Neutrophil (primary cell): ENCODE results near the gene ARIH1.
A peak's percentile ranks its signal among the peaks of the same experiment; 100 is the strongest.
"Not testable (repeated sequence)": the region's sequence is repeated elsewhere in the genome, so short reads cannot be mapped to it uniquely, and the experiment has no call there.

Experiments used
- H3K27ac ChIP-seq: fragments of 200-600 bp; sonication (generic); 2 replicates; pipeline ENCODE4 v1.5.1; 2016; ENCODE audit warnings: mild to moderate bottlenecking, moderate library complexity
- H3K27me3 ChIP-seq: fragments of 200-600 bp; sonication (generic); 2 replicates; pipeline ENCODE4 v1.6.0; 2016; ENCODE audit warnings: mild to moderate bottlenecking
- H3K36me3 ChIP-seq: fragments of 200-600 bp; sonication (generic); 2 replicates; pipeline ENCODE4 v1.5.1; 2017
- H3K4me1 ChIP-seq, 2 experiments: fragments of 200-600 bp in 1 of 2; sonication (generic) in 1 of 2; 1 replicate in 1 of 2; 2 replicates in 1 of 2; pipeline versions ENCODE4 v1.5.1 to v1.6.1; 2013 to 2016; ENCODE audit warnings: low read depth in 1 of 2, low read length in 1 of 2, mild to moderate bottlenecking in 1 of 2, moderate library complexity in 1 of 2; ENCODE audit not compliant: control insufficient read depth in 1 of 2, insufficient read depth in 1 of 2
- H3K4me3 ChIP-seq, 2 experiments: fragments of 200-600 bp in 1 of 2; sonication (generic) in 1 of 2; 1 replicate in 1 of 2; 2 replicates in 1 of 2; pipeline ENCODE4 v1.5.1; 2013 to 2016; ENCODE audit warnings: low read depth in 1 of 2, low read length in 1 of 2, mild to moderate bottlenecking in 1 of 2, moderate library complexity in 1 of 2
- H3K9me3 ChIP-seq: fragments of 200-600 bp; sonication (generic); 2 replicates; pipeline ENCODE4 v1.5.1; 2016
- CTCF ChIP-seq: fragments of 200-600 bp; sonication (generic); IDR thresholded peaks from 2 replicates; pipeline ENCODE4 v1.5.1; 2016; ENCODE audit warnings: antibody characterized with exemption

ARIH1 gene

DNA sequence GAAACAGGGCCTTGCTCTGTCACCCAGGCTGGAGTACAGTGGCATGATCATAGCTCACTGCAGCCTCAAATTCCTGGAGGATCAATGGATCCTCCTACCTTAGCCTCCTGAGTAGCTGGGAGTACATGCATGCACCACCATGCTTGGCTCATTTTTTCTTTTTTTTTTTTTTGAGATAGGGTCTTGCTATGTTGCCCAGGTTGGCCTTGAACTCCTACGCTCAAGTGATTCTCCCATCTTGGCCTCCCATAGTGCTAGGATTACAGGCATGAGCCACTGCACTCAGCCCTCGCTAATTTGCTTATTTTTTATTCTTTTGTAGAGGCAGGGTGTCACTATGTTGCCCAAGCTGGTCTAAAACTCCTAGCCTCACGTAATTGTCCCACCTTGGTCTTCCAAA lies 6.0 kb upstream of the ARIH1 start:
- no peak overlapping the region for H3K27ac ChIP-seq
- H3K4me3 ChIP-seq = no peak overlapping the region
- no peaks in the 10 kb centered on the region for H3K27me3 ChIP-seq
- no peaks in the 10 kb centered on the region for H3K36me3 ChIP-seq
- TF ChIP-seq CTCF = no peak
- H3K4me1 ChIP-seq = peaks cover 1% of the 10 kb centered on the region in 2 experiments
- H3K9me3 ChIP-seq = no peaks in the 10 kb centered on the region

DNA sequence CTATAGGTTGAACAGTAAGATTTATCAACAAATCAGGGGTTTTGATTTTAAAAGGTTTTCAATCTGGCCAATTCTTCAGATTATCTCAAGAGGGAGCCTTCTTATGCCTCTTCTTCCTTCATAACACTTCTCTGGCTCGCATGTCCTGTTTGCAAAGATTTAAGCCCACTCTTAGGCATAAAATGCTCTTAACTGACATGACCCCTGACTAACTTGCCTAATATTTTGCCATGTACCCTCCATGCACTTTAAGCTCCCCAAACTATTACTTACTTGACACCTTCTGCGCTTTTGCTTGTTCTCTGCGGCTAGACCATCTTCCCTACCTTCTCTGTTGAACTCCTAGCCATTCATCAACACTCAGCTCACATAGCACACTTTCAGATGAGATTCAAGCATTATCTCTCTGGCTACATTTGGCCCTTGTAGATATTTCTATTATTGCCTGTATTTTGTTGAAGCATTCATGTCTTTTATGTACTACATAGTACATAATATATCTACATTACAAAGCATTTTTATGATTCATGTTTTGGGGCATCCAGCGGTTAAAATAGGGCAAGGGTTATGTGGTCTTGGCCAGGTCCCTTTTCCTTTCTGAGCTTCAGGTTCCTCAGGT lies 1.0 kb upstream of the ARIH1 start:
- Histone ChIP-seq H3K27me3 (no peaks in the 10 kb centered on the region), H3K9me3 (no peaks in the 10 kb centered on the region), H3K4me1 (peaks cover 32 to 35% of the 10 kb centered on the region in 2 experiments), H3K4me3 (peak overlapping the region; percentile 84 to 93), H3K27ac (peak overlapping the region; percentile 99), H3K36me3 (peaks cover 1% of the 10 kb centered on the region)
- TF ChIP-seq CTCF = no peak

DNA sequence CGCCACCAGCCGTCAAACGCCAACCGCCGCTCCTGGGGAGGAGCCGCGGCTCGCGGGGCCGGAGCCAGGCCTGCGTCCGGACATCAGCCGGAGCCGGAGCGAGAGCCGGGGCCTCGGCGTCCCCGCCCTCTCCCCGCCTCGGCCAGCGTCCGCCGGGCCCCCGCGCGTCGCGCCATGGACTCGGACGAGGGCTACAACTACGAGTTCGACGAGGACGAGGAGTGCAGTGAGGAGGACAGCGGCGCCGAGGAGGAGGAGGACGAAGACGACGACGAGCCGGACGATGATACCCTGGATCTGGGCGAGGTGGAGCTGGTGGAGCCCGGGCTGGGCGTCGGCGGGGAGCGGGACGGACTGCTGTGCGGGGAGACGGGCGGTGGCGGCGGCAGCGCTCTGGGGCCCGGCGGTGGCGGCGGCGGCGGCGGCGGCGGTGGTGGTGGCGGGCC lies 359 bp downstream of the ARIH1 start:
- peak; percentile 28 for TF ChIP-seq CTCF
- Histone ChIP-seq H3K27ac (peak overlapping the region; percentile 99), H3K36me3 (peaks cover 7% of the 10 kb centered on the region), H3K27me3 (no peaks in the 10 kb centered on the region), H3K9me3 (no peaks in the 10 kb centered on the region), H3K4me1 (peaks cover 32 to 35% of the 10 kb centered on the region in 2 experiments), H3K4me3 (peak overlapping the region; percentile 84 to 93)

DNA sequence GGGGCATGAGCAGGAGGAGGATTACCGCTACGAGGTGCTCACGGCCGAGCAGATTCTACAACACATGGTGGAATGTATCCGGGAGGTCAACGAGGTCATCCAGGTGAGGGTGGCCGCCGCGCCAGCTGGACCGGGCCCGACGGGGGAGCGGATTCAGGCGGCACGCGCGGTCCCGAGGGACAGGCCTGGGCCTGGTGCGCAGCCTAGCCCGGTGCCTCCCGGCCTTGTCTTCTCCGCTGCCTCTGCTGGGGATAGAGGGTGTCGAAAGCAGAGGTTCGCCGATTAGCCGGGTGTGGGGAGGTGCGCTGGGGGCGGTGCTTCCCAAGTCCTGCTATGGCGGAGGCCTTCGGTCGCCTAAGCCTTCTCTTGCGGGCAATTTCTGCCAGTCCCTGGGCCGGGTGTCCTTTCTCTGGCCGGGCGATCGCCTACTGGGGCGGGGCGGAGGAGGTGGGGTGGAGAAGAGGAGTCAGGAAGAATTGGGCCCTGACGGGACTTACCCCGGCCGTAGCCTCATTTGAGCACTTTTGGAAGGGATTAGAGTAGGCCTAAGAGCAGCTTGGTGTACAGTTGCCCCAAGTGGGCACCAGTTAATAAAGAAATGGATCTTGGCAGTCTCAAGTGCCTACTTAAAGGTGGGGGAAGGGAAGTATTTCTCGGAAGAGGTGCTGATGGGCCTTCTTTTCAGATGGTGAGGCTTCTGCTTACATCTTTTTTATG lies 940 bp downstream of the ARIH1 start:
- Histone ChIP-seq H3K27me3 (no peaks in the 10 kb centered on the region), H3K36me3 (peaks cover 7% of the 10 kb centered on the region), H3K9me3 (no peaks in the 10 kb centered on the region), H3K4me1 (peaks cover 32 to 35% of the 10 kb centered on the region in 2 experiments), H3K27ac (peak overlapping the region; percentile 99), H3K4me3 (peak overlapping the region; percentile 84 to 93)
- TF ChIP-seq CTCF = no peak

DNA sequence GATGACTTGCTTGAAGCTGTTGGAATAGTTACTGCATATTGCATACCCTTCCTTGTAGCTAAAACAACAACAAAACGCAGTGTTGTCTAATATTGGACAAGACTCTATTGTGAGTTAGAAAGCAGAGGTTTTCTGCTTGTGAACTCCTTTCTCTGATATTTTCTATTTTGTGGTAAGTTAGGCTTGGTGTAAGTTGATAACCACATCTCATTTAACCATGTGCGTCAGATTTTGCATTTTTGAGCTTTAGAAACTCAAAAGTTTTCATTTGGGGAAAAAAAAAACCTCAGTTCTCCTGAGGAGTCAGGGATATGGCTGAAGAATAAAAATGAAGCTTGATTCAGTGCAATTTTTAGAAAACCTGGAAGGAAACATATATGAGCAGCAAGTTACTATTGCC lies 1.5 kb downstream of the ARIH1 start:
- no peak for TF ChIP-seq CTCF
- H3K27me3 ChIP-seq = no peaks in the 10 kb centered on the region
- peak overlapping the region; percentile 84 to 93 for H3K4me3 ChIP-seq

GRCh38 chr15:72476330-72476729 lies 2.2 kb downstream of the ARIH1 start:
- H3K36me3 ChIP-seq, H3K9me3 ChIP-seq, H3K27me3 ChIP-seq: not testable (repeated sequence)
- H3K27ac ChIP-seq = peak overlapping the region; percentile 99
- H3K4me3 ChIP-seq = peak overlapping the region; percentile 84 to 93
- H3K4me1 ChIP-seq = peaks cover 32 to 35% of the 10 kb centered on the region in 2 experiments

More for the DNA sequence above, 1.5 kb downstream of the ARIH1 start:
- peaks cover 32 to 35% of the 10 kb centered on the region in 2 experiments for H3K4me1 ChIP-seq
- no peaks in the 10 kb centered on the region for H3K9me3 ChIP-seq
- H3K27ac ChIP-seq = peak overlapping the region; percentile 99
- H3K36me3 ChIP-seq = peaks cover 7% of the 10 kb centered on the region
